Measurements from ENCODE around the gene USP48. TPM values are rescaled to one million over a fixed set of nuclear protein-coding genes. Genes with fewer than 3 reads are reported as not detected.

USP48 gene
- total and polyA plus RNA-seq, 12 donors = 13.8 to 45.0 (median 36.1) TPM

- TF ChIP-seq, protein P1, sequence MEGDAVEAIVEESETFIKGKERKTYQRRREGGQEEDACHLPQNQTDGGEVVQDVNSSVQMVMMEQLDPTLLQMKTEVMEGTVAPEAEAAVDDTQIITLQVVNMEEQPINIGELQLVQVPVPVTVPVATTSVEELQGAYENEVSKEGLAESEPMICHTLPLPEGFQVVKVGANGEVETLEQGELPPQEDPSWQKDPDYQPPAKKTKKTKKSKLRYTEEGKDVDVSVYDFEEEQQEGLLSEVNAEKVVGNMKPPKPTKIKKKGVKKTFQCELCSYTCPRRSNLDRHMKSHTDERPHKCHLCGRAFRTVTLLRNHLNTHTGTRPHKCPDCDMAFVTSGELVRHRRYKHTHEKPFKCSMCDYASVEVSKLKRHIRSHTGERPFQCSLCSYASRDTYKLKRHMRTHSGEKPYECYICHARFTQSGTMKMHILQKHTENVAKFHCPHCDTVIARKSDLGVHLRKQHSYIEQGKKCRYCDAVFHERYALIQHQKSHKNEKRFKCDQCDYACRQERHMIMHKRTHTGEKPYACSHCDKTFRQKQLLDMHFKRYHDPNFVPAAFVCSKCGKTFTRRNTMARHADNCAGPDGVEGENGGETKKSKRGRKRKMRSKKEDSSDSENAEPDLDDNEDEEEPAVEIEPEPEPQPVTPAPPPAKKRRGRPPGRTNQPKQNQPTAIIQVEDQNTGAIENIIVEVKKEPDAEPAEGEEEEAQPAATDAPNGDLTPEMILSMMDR (IDR thresholded peaks at IDR 0.05) = peak in 4 of 9 donors; percentile 24 to 45 (median 29)
- Histone ChIP-seq H3K27ac (no peak overlapping the region), H3K4me3 (no peak overlapping the region), H3K4me1 (peaks cover 0 to 17% (median 10%) of the 10 kb centered on the region in 9 donors), H3K27me3 (no peaks in the 10 kb centered on the region), H3K36me3 (peaks cover 0 to 99% (median 33%) of the 10 kb centered on the region in 9 donors), H3K9me3 (no peaks in the 10 kb centered on the region)
- 80 to 82% methylated on average over 3 of the region's 3 CpGs for WGBS, 2 donors
- no peak for DNase-seq
- ATAC-seq = no peak
- intact Hi-C loops (cut with DNase I) = no loop called here
Measured at GRCh38 chr1:21703318-21703963, 79.5 kb downstream of the USP48 start.

- ATAC-seq (no peak), DNase-seq (no peak)
- H3K9me3 ChIP-seq = no peaks in the 10 kb centered on the region
- intact Hi-C loops (cut with DNase I) = no loop called here
- TF ChIP-seq, protein P1 (IDR thresholded peaks at IDR 0.05) = no peak
- WGBS, 2 donors = 96% methylated on average over 4 of the region's 4 CpGs
- H3K27me3 ChIP-seq = no peaks in the 10 kb centered on the region
- H3K4me3 ChIP-seq = no peak overlapping the region
- H3K36me3 ChIP-seq = peaks cover 0 to 99% (median 33%) of the 10 kb centered on the region in 9 donors
- peaks cover 0 to 17% (median 10%) of the 10 kb centered on the region in 9 donors for H3K4me1 ChIP-seq
- no peak overlapping the region for H3K27ac ChIP-seq
Measured at GRCh38 chr1:21702780-21703179, 80.2 kb downstream of the USP48 start.

DNA sequence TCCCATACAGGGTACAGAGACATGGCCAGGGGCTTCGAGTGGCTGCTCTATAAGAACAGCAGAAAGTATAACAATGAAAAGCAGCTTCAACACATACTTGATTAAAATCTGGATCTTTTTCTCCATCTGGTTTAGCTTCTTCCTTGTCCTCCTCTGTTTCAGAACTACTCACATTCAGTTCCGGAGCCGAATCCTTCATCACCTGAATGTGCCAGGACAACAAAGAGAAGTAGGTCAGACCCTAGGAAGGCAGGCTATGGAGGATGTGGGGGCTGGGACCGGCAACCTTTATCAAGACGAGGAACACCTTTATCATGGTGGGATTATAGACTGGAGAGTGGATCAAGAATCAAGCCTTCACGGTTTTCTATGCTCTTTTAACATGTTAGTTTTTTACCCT lies 81.5 kb downstream of the USP48 start:
- no peak for ATAC-seq
- no peaks in the 10 kb centered on the region for H3K27me3 ChIP-seq
- peaks cover 0 to 8% (median 4%) of the 10 kb centered on the region in 9 donors for H3K4me1 ChIP-seq
- no peak overlapping the region for H3K4me3 ChIP-seq
- no peaks in the 10 kb centered on the region for H3K9me3 ChIP-seq
- DNase-seq = no peak
- TF ChIP-seq, protein P1 (IDR thresholded peaks at IDR 0.05) = no peak
- H3K27ac ChIP-seq = no peak overlapping the region
- intact Hi-C loops (cut with DNase I) = no loop called here
- WGBS, 2 donors = 86 to 92% methylated on average over 6 of the region's 6 CpGs
- peaks cover 0 to 99% (median 38%) of the 10 kb centered on the region in 9 donors for H3K36me3 ChIP-seq

- H3K9me3 ChIP-seq = no peaks in the 10 kb centered on the region
- WGBS, 2 donors = 91 to 94% methylated on average over 4 of the region's 4 CpGs
- H3K27ac ChIP-seq = no peak overlapping the region
- no peaks in the 10 kb centered on the region for H3K4me1 ChIP-seq
- TF ChIP-seq, protein P1 (IDR thresholded peaks at IDR 0.05) = no peak
- intact Hi-C loops (cut with DNase I) = no loop called here
- peaks cover 0 to 98% (median 39%) of the 10 kb centered on the region in 9 donors for H3K36me3 ChIP-seq
- DNase-seq = no peak
- no peaks in the 10 kb centered on the region for H3K27me3 ChIP-seq
- no peak for ATAC-seq
- no peak overlapping the region for H3K4me3 ChIP-seq
Measured at GRCh38 chr1:21700094-21700493, 82.9 kb downstream of the USP48 start.

All from heart right ventricle (tissue), 16 donors.